Endothelial cell of umbilical vein (primary cell): Measurements from ENCODE around the gene FRY. TPM values are rescaled to one million over a fixed set of nuclear protein-coding genes. Genes with fewer than 3 reads are reported as not detected.

Source experiments
- BruUV-seq: library from RNA; stranded (reverse); fragments of 400-500 nt; replicated peaks from 2 replicates; lab custom pipeline; 2021; lab: Mats Ljungman, UMichigan
- CTCF ChIA-PET: fragments of 300-600, 350-600 bp; sonication (Branson Sonifier 250); formaldehyde crosslinking; loops from one replicate; lab custom pipeline; 2021; ENCODE audit warnings: antibody characterized with exemption, inconsistent platforms; lab: Charles Lee
- POLR2A ChIA-PET: fragments of 300-600, 350-600 bp; sonication (Branson Sonifier 250); formaldehyde crosslinking; loops from one replicate; lab custom pipeline; 2021; ENCODE audit warnings: antibody characterized with exemption, inconsistent platforms; lab: Charles Lee
- DNase-seq: peaks from one replicate; pipeline ENCODE4 v3.0.0-alpha.2; 2011; ENCODE audit warnings: low read depth, low spot score
- FAIRE-seq: peaks from 2 replicates; lab custom pipeline; 2011; peaks lifted over from hg19 to GRCh38; lab: Jason Lieb, UNC
- H2AFZ ChIP-seq: 2 replicates; pipeline ENCODE4 v1.6.0; 2012; ENCODE audit warnings: low read depth, low read length, control low read depth, inconsistent platforms
- H3K27ac ChIP-seq: 2 replicates; pipeline ENCODE4 v1.5.1; 2011; ENCODE audit warnings: low read depth, mild to moderate bottlenecking, control low read depth, low read length, moderate library complexity; ENCODE audit not compliant: insufficient read depth
- H3K27me3 ChIP-seq, 2 experiments: 2 replicates each; pipeline versions ENCODE4 v1.6.0 to v1.6.1; 2011; ENCODE audit warnings: low read length in 2 of 2, mixed read lengths in 1 of 2; ENCODE audit not compliant: control insufficient read depth in 2 of 2, insufficient read depth in 2 of 2
- H3K36me3 ChIP-seq, 2 experiments: 2 replicates in 1 of 2; 3 replicates in 1 of 2; pipeline ENCODE4 v1.5.1; 2011; ENCODE audit warnings: low read length in 2 of 2, mild to moderate bottlenecking in 1 of 2, moderate library complexity in 1 of 2; ENCODE audit not compliant: control insufficient read depth in 2 of 2, insufficient read depth in 2 of 2; ENCODE audit errors: extremely low read depth in 1 of 2
- H3K4me1 ChIP-seq: 3 replicates; pipeline ENCODE4 v1.5.1; 2011; ENCODE audit warnings: mild to moderate bottlenecking, low read length; ENCODE audit not compliant: control insufficient read depth, insufficient read depth; ENCODE audit errors: extremely low read depth
- H3K4me2 ChIP-seq: 2 replicates; pipeline ENCODE4 v1.6.1; 2011; ENCODE audit warnings: low read length, control low read depth, mixed read lengths; ENCODE audit not compliant: insufficient read depth
- H3K4me3 ChIP-seq, 3 experiments: fragments of 200-600 bp in 1 of 3; sonication (generic), shearing (Covaris generic) in 1 of 3; replicated peaks in 1 of 3; 2 replicates each; pipeline ENCODE4 v1.5.1; 2011 to 2016; ENCODE audit warnings: control low read depth in 3 of 3, low read length in 3 of 3, mild to moderate bottlenecking in 2 of 3, inconsistent platforms in 1 of 3, low read depth in 1 of 3, moderate library complexity in 1 of 3; ENCODE audit not compliant: insufficient read depth in 1 of 3
- H3K79me2 ChIP-seq: 2 replicates; pipeline ENCODE4 v1.6.0; 2012; ENCODE audit warnings: low read length, inconsistent platforms; ENCODE audit not compliant: control insufficient read depth, insufficient read depth
- H3K9ac ChIP-seq: replicated peaks from 2 replicates; pipeline ENCODE3; 2011; ENCODE audit warnings: low read length, control low read depth; ENCODE audit not compliant: insufficient read depth; ENCODE audit errors: extremely low read depth
- H3K9me1 ChIP-seq: replicated peaks from 3 replicates; pipeline ENCODE4 v1.6.0; 2011; ENCODE audit warnings: mild to moderate bottlenecking, low read length; ENCODE audit not compliant: control insufficient read depth, insufficient read depth; ENCODE audit errors: extremely low read depth
- H3K9me3 ChIP-seq: replicated peaks from 2 replicates; pipeline ENCODE4 v1.5.1; 2012; ENCODE audit warnings: low read length, inconsistent platforms; ENCODE audit not compliant: control insufficient read depth, insufficient read depth
- H4K20me1 ChIP-seq: replicated peaks from 2 replicates; pipeline ENCODE3; 2011; ENCODE audit warnings: mild to moderate bottlenecking, low read length; ENCODE audit not compliant: control insufficient read depth, insufficient read depth; ENCODE audit errors: extremely low read depth
- EZH2 ChIP-seq: IDR thresholded peaks from 2 replicates; pipeline ENCODE4 v1.6.1; 2012; ENCODE audit warnings: borderline replicate concordance, low read depth, mild to moderate bottlenecking, moderate library complexity, low read length, inconsistent platforms; ENCODE audit not compliant: severe bottlenecking
- FOS ChIP-seq: IDR thresholded peaks from 2 replicates; pipeline ENCODE4 v1.6.1; 2011; ENCODE audit warnings: mild to moderate bottlenecking, low read length, moderate library complexity, borderline replicate concordance; ENCODE audit not compliant: insufficient read depth
- GATA2 ChIP-seq: IDR thresholded peaks from 2 replicates; pipeline ENCODE4 v1.7.0; 2011; ENCODE audit warnings: low read depth, mild to moderate bottlenecking, moderate library complexity, mixed read lengths, low read length; ENCODE audit not compliant: insufficient read length, insufficient read depth
- JUN ChIP-seq: IDR thresholded peaks from 2 replicates; pipeline ENCODE4 v1.6.1; 2011; ENCODE audit warnings: borderline replicate concordance, low read depth; ENCODE audit not compliant: insufficient read length, insufficient read depth
- MYC ChIP-seq: IDR thresholded peaks from one replicate; pipeline ENCODE4 v1.6.1; 2011; ENCODE audit warnings: mild to moderate bottlenecking, low read depth, low read length
- POLR2A ChIP-seq: IDR thresholded peaks from 2 replicates; pipeline ENCODE4 v1.6.1; 2012; ENCODE audit warnings: low read depth, mild to moderate bottlenecking, control low read depth, low read length
- POLR2AphosphoS5 ChIP-seq: IDR thresholded peaks from 2 replicates; pipeline ENCODE4 v1.6.1; 2012; ENCODE audit warnings: low read depth, mild to moderate bottlenecking, control low read depth, low read length, moderate library complexity; ENCODE audit not compliant: insufficient read depth
- dilution Hi-C: fragments of 300-500 bp; cut with MboI; formaldehyde crosslinking; loops from one replicate; pipeline ENCODE4 v1.15.0; 2019; ENCODE audit warnings: low sequenced_read_pairs; ENCODE audit not compliant: extremely low pct_ligation_motif_present
- intact Hi-C: fragments of 100-400 bp; cut with micrococcal nuclease; formaldehyde crosslinking; loops from one replicate; pipeline ENCODE4 v1.10.0; 2022
- polyA plus RNA-seq, 4 experiments: library from polyadenylated mRNA; depleted of rRNA in 3 of 4; stranded (reverse) in 3 of 4; unstranded in 1 of 4; fragments of >200 nt; gene quantifications; 2 replicates each; pipeline versions ENCODE4 v1.2.1 to v1.2.3, GENCODE V29; 2011 to 2012; ENCODE audit warnings: missing spikeins in 1 of 4
- total RNA-seq: library from RNA; stranded (reverse); gene quantifications from 2 replicates; pipeline ENCODE4 v1.2.3, GENCODE V29; 2021
- TF ChIP-seq, protein P1 (sequence below): IDR thresholded peaks from 2 replicates; pipeline ENCODE4 v1.6.1; 2011; ENCODE audit not compliant: insufficient read depth, insufficient read length
- TF ChIP-seq, protein P2 (sequence below), 2 donors: IDR thresholded peaks; 1 replicate in 1 of 2; 2 replicates in 1 of 2; pipeline ENCODE4 v1.5.1; 2011; ENCODE audit warnings: low read length in 2 of 2, mild to moderate bottlenecking in 2 of 2, moderate library complexity in 2 of 2, control low read depth in 1 of 2, inconsistent platforms in 1 of 2, low read depth in 1 of 2; ENCODE audit not compliant: insufficient read depth in 1 of 2; ENCODE audit errors: extremely low read depth in 1 of 2

The FRY gene
- total and polyA plus RNA-seq, 2 donors (not counting 3 experiments of a cell fraction or from before 2014, with no cell fraction given), result 57.3 to 75.8 TPM

GRCh38 chr13:32105653-32106313 lies 74.2 kb downstream of the FRY start:
- Histone ChIP-seq H3K27ac (no peak overlapping the region), H3K36me3 (no peaks in the 10 kb centered on the region), H3K9me1 (no peaks in the 10 kb centered on the region), H3K9me3 (no peaks in the 10 kb centered on the region), H3K4me3 (no peak overlapping the region), H2AFZ (no peak overlapping the region), H4K20me1 (no peaks in the 10 kb centered on the region), H3K9ac (no peak overlapping the region), H3K4me1 (peaks cover 2% of the 10 kb centered on the region), H3K4me2 (no peak overlapping the region), H3K27me3 (no peaks in the 10 kb centered on the region), H3K79me2 (no peaks in the 10 kb centered on the region)
- CTCF ChIA-PET, result no interaction called here
- intact Hi-C loops, result no loop called here
- no TSS peak for BruUV-seq
- dilution Hi-C loops, result no loop called here
- DNase-seq (no peak), FAIRE-seq (no peak)
- TF ChIP-seq EZH2, result no peak
- TF ChIP-seq MYC, result no peak
- TF ChIP-seq, protein P1, sequence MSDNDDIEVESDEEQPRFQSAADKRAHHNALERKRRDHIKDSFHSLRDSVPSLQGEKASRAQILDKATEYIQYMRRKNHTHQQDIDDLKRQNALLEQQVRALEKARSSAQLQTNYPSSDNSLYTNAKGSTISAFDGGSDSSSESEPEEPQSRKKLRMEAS, result no peak
- TF ChIP-seq FOS, result no peak
- TF ChIP-seq, protein P2, sequence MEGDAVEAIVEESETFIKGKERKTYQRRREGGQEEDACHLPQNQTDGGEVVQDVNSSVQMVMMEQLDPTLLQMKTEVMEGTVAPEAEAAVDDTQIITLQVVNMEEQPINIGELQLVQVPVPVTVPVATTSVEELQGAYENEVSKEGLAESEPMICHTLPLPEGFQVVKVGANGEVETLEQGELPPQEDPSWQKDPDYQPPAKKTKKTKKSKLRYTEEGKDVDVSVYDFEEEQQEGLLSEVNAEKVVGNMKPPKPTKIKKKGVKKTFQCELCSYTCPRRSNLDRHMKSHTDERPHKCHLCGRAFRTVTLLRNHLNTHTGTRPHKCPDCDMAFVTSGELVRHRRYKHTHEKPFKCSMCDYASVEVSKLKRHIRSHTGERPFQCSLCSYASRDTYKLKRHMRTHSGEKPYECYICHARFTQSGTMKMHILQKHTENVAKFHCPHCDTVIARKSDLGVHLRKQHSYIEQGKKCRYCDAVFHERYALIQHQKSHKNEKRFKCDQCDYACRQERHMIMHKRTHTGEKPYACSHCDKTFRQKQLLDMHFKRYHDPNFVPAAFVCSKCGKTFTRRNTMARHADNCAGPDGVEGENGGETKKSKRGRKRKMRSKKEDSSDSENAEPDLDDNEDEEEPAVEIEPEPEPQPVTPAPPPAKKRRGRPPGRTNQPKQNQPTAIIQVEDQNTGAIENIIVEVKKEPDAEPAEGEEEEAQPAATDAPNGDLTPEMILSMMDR (IDR thresholded peaks at IDR 0.05; ENCODE audit: extremely low read depth in 1 of 2, insufficient read depth in 1 of 2, low read depth in 1 of 2, low read length in 2 of 2), result no peak
- no peak for TF ChIP-seq POLR2AphosphoS5
- no peak for TF ChIP-seq JUN
- no peak for TF ChIP-seq GATA2
- no peak for TF ChIP-seq POLR2A
- POLR2A ChIA-PET, result no interaction called here
